GM12891 (cell line): ENCODE measurements around the gene UBE2E1.

Experiments used
- PAX5 ChIP-seq: IDR thresholded peaks from 2 replicates; pipeline ENCODE4 v1.6.1; 2011; ENCODE audit warnings: low read length, moderate library complexity, mild to moderate bottlenecking; ENCODE audit not compliant: insufficient read depth, severe bottlenecking
- POLR2A ChIP-seq: IDR thresholded peaks from 2 replicates; pipeline ENCODE4 v1.6.1; 2011; ENCODE audit warnings: low read depth, low read length, control low read depth
- TAF1 ChIP-seq: IDR thresholded peaks from 2 replicates; pipeline ENCODE4 v1.6.1; 2011; ENCODE audit warnings: low read depth, low read length, control low read depth

DNA sequence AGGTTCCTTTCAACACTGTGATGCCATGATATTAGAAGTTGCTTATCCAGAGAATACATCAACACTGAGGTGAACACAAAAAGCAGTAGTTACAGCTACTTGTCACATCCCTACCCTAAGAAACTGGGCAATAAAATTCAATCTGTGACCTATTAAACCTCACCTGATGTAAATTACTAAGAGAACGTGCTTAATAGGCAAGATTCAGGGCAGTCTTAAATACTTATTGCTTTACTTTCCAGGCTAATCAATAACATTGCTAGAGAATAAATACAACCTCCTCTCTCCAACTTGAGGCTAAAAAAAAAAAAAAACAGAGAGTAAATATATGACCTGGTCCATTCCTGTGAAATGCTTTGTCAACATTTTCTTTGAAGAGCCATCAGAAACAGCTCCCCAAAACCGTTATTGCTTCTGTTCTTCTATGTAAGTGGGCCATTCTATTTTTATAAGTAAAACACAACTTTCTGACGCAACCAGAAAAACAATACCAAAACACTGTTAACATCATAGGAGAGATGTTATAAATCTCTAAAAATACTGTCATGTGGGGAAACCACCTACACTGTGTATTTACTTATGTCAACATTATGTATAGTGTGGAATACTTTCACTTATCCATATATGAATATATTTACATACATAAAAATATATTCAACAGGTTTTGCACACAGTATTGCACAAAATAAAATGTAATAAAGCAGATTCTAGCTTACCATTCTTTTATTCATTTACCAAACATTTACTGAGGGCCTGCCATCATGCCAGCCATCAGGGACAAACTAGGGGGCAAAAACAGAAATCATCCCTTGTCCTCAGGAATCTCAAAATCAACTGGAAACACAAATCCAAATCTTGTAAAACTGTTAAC, 108.4 kb downstream of the UBE2E1 start:
- TF ChIP-seq POLR2A, result no peak
- TF ChIP-seq PAX5, result no peak
- TF ChIP-seq TAF1, result no peak
